A673 (cell line): ENCODE measurements around the gene REN. TPM values are rescaled to one million over a fixed set of nuclear protein-coding genes. Genes with fewer than 3 reads are reported as not detected.

Source experiments
- BruUV-seq: library from RNA; stranded (reverse); fragments of 400-500 nt; replicated peaks from 2 replicates; lab custom pipeline; 2021; lab: Mats Ljungman, UMichigan
- CTCF ChIA-PET: fragments of 300-600 bp; sonication (Branson Sonifier 250); formaldehyde crosslinking; loops from one replicate; lab custom pipeline; 2022; ENCODE audit warnings: antibody characterized with exemption; lab: Charles Lee
- POLR2A ChIA-PET: fragments of 300-600 bp; sonication (Branson Sonifier 250); formaldehyde crosslinking; loops from one replicate; lab custom pipeline; 2022; ENCODE audit warnings: antibody characterized with exemption; ENCODE audit not compliant: low non-redundant PET; lab: Charles Lee
- DNase-seq: peaks from one replicate; pipeline ENCODE4 v3.0.0-alpha.2; 2015; ENCODE audit warnings: low spot score
- H3K27ac ChIP-seq: fragments of 200-600 bp; sonication (generic); 2 replicates; pipeline ENCODE4 v1.5.1; 2016; ENCODE audit warnings: mixed run types, low read depth, mild to moderate bottlenecking, mixed read lengths, antibody characterized with exemption, low read length; ENCODE audit not compliant: poor library complexity, severe bottlenecking
- H3K27me3 ChIP-seq: fragments of 200-600 bp; sonication (generic); replicated peaks from 2 replicates; pipeline ENCODE4 v1.6.1; 2017; ENCODE audit warnings: mixed run types, low read depth, mild to moderate bottlenecking, mixed read lengths, antibody characterized with exemption, low read length; ENCODE audit not compliant: insufficient read depth, poor library complexity
- H3K36me3 ChIP-seq: fragments of 200-600 bp; sonication (generic); 2 replicates; pipeline ENCODE4 v1.6.1; 2016; ENCODE audit warnings: mixed run types, mild to moderate bottlenecking, mixed read lengths, antibody characterized with exemption, low read length; ENCODE audit not compliant: insufficient read depth, poor library complexity, severe bottlenecking
- H3K4me1 ChIP-seq: fragments of 200-600 bp; sonication (generic); 2 replicates; pipeline ENCODE4 v1.6.1; 2017; ENCODE audit warnings: mixed run types, mild to moderate bottlenecking, mixed read lengths, antibody characterized with exemption, low read length; ENCODE audit not compliant: insufficient read depth, poor library complexity, severe bottlenecking
- H3K4me3 ChIP-seq: fragments of 200-600 bp; sonication (generic); 2 replicates; pipeline ENCODE4 v1.5.1; 2016; ENCODE audit warnings: low read depth, mixed run types, mild to moderate bottlenecking, mixed read lengths, low read length; ENCODE audit not compliant: poor library complexity, severe bottlenecking
- H3K9me3 ChIP-seq: fragments of 200-600 bp; sonication (generic); 2 replicates; pipeline ENCODE4 v1.6.1; 2016; ENCODE audit warnings: mixed run types, low read depth, mild to moderate bottlenecking, mixed read lengths, antibody characterized with exemption, low read length; ENCODE audit not compliant: poor library complexity, severe bottlenecking
- CTCF ChIP-seq: fragments of 300-800, 200-600 bp; sonication (generic); conservative IDR thresholded peaks from 2 replicates; pipeline ENCODE4 v1.5.1; 2017; ENCODE audit warnings: low read depth, mild to moderate bottlenecking, antibody characterized with exemption, low read length, moderate library complexity, mixed read lengths
- EZH2 ChIP-seq: fragments of 200-600 bp; sonication (generic); IDR thresholded peaks from 2 replicates; pipeline ENCODE4 v1.6.1; 2017; ENCODE audit warnings: borderline replicate concordance, low read depth, mild to moderate bottlenecking, mixed read lengths, antibody characterized with exemption, low read length; ENCODE audit not compliant: poor library complexity, severe bottlenecking
- intact Hi-C: fragments of 100-400 bp; cut with micrococcal nuclease; formaldehyde crosslinking; loops from one replicate; pipeline ENCODE4 v1.10.0; 2022; ENCODE audit not compliant: unreplicated experiment
- total RNA-seq: library from RNA; stranded (reverse); gene quantifications from 2 replicates; pipeline ENCODE4 v1.2.3, GENCODE V29; 2021

The REN gene
- total RNA-seq, 1 experiment from 2014 or later, result not detected

- TF ChIP-seq CTCF (no peak), EZH2 (no peak)
- no TSS peak for BruUV-seq
- no peak for DNase-seq
- H3K27ac ChIP-seq, result no peak overlapping the region
- no peaks in the 10 kb centered on the region for H3K27me3 ChIP-seq
- H3K9me3 ChIP-seq, result no peaks in the 10 kb centered on the region
- intact Hi-C loops, result no loop called here
- CTCF ChIA-PET, result no interaction called here
- H3K36me3 ChIP-seq, result no peaks in the 10 kb centered on the region
- POLR2A ChIA-PET, result no interaction called here
- H3K4me3 ChIP-seq, result no peak overlapping the region
- peaks cover 14% of the 10 kb centered on the region for H3K4me1 ChIP-seq
Measured at GRCh38 chr1:204194771-204195170, 28.6 kb upstream of the REN start.

DNA sequence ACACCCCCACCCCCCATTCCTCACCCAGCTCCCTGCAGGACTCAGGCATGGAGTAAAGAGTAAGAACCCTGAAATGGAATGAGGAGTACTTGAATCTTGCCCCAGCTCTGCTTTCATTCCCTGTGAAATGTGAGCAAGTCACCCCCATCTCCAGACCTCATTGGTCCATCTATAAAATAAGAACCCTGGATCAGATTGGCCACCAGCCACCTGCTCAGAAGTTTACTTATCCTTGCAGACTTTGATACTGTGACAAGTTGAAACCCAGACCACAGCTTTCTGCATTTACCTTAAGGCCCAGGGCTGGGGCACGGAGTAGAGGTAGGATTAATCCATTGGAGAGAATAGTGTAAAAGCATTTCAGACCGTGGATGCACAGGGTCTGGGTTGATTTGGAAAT is 27.9 kb upstream of the REN start:
- intact Hi-C loops, result no loop called here
- no peaks in the 10 kb centered on the region for H3K9me3 ChIP-seq
- no TSS peak for BruUV-seq
- H3K27me3 ChIP-seq, result no peaks in the 10 kb centered on the region
- H3K36me3 ChIP-seq, result no peaks in the 10 kb centered on the region
- ChIA-PET POLR2A (no interaction called here), CTCF (no interaction called here)
- no peak for DNase-seq
- no peak for TF ChIP-seq EZH2
- no peak for TF ChIP-seq CTCF
- peaks cover 14% of the 10 kb centered on the region for H3K4me1 ChIP-seq
- no peak overlapping the region for H3K4me3 ChIP-seq
- H3K27ac ChIP-seq, result no peak overlapping the region

GRCh38 chr1:204192589-204193352 is 26.6 kb upstream of the REN start:
- ChIA-PET CTCF (interaction anchor here (1.2 kb wide), 1 partner anchor 15 kb away, joined by 3 read pairs; no protein-coding TSS in a partner anchor), POLR2A (no interaction called here)
- no peaks in the 10 kb centered on the region for H3K36me3 ChIP-seq
- intact Hi-C loops, result no loop called here
- DNase-seq, result no peak
- H3K27me3 ChIP-seq, result peaks cover 9% of the 10 kb centered on the region
- no peak for TF ChIP-seq EZH2
- TF ChIP-seq CTCF, result no peak
- H3K27ac ChIP-seq, result no peak overlapping the region
- H3K9me3 ChIP-seq, result no peaks in the 10 kb centered on the region
- BruUV-seq, result no TSS peak
- peaks cover 14% of the 10 kb centered on the region for H3K4me1 ChIP-seq
- H3K4me3 ChIP-seq, result no peak overlapping the region
